GM21576 (cell line): Measurements from ENCODE around the gene PTGFRN.
A peak's percentile ranks its signal among the peaks of the same experiment; 100 is the strongest.
"Not testable (repeated sequence)": the region's sequence is repeated elsewhere in the genome, so short reads cannot be mapped to it uniquely, and the experiment has no call there.

Source experiments
- ATAC-seq: cut with Tn5 transposase; IDR thresholded peaks from one replicate; pipeline ENCODE4 v1.9.1; 2021; ENCODE audit warnings: mild to moderate bottlenecking, moderate library complexity; ENCODE audit not compliant: unreplicated experiment

Gene PTGFRN

GRCh38 chr1:116909512-116910378, at the start of gene PTGFRN:
PTGFRN (plus strand) TSS chr1:116909916; CDS start chr1:116910204, 288 bp downstream.
- ATAC-seq = no peak

- ATAC-seq = not testable (repeated sequence)
Measured at GRCh38 chr1:116860167-116860566, 49.5 kb upstream of the PTGFRN start.

- no peak for ATAC-seq
Measured at GRCh38 chr1:116861137-116861536, 48.6 kb upstream of the PTGFRN start.

GRCh38 chr1:116863031-116863430, 46.7 kb upstream of the PTGFRN start:
- not testable (repeated sequence) for ATAC-seq

GRCh38 chr1:116866478-116866877, 43.2 kb upstream of the PTGFRN start:
- ATAC-seq = not testable (repeated sequence)

- ATAC-seq = no peak
Measured at GRCh38 chr1:116868385-116868784, 41.3 kb upstream of the PTGFRN start.

- no peak for ATAC-seq
Measured at GRCh38 chr1:116869611-116870010, 40.1 kb upstream of the PTGFRN start.

GRCh38 chr1:116870300-116870699, 39.4 kb upstream of the PTGFRN start:
- ATAC-seq = no peak

DNA sequence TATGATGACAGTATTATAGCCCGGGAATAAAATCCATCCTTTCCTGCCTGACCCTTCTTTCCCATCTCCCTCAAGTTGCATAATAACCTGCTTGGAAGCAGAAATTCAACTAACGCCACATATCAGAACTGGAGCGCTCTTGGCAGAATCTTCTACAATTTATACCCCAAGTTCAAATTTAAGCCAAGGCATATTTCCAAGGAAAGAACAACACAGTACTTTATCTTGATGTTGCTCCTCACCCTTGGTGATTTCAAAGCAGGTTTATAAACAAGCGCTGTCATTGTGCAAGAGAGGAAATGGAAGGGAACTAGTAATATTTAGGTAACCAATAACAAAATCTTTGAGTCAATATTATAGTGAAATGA, 38.0 kb upstream of the PTGFRN start:
- no peak for ATAC-seq

- ATAC-seq = no peak
Measured at GRCh38 chr1:116873680-116874271, 35.9 kb upstream of the PTGFRN start.

- ATAC-seq = no peak
Measured at GRCh38 chr1:116874733-116875249, 34.9 kb upstream of the PTGFRN start.

- ATAC-seq = no peak
Measured at GRCh38 chr1:116875391-116875790, 34.3 kb upstream of the PTGFRN start.

DNA sequence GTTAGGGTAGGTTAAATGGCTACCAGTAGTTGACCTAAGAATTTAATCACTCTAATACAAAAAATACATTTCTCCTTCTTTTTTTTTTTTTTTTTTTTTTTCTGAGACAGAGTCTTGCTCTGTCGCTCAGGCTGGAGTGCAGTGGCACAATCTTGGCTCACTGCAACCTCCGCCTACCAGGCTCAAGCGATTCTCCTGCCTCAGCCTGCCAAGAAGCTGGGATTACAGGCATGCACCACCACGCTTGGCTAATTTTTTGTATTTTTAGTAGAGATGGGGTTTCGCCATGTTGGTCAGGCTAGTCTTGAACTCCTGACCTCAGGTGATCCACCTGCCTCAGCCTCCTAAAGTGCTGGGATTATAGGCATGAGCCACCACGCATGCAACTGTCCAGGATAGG, 33.8 kb upstream of the PTGFRN start:
- ATAC-seq = not testable (repeated sequence)

GRCh38 chr1:116877141-116877818, 32.4 kb upstream of the PTGFRN start:
- ATAC-seq = no peak

GRCh38 chr1:116878804-116879477, 30.8 kb upstream of the PTGFRN start:
- ATAC-seq = peak; percentile 57

DNA sequence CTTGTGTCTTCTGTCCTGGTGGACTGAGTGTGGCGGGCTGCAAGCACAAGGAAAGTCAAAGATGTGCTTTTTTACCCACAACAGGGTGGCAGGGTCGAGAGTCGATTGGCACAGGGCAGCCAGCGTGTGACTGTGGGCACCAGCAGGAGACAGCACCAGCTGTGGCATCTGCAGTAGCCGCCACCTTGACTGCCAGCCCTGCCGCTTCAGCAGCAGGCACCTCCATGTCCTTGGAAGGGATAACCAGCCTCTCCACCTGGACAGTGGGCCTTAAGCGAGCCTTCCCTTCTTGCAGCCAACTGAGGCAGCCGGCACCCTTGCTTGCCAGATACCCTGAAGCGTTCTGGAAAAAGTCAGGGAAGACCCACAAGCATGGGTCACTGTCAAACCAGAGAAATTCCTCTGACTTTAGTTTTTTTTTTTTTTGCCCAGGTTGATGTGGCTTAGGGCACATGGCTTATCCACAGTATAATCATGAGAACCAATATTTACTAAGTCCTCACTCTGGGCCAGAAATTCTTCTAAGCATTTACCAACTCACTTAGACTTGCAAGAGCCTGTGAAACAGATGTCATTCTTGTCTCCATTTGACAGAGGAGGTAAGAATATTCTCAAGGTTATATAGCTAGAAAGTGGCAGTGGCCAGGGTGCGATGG, 30.1 kb upstream of the PTGFRN start:
- peak; percentile 16 for ATAC-seq

DNA sequence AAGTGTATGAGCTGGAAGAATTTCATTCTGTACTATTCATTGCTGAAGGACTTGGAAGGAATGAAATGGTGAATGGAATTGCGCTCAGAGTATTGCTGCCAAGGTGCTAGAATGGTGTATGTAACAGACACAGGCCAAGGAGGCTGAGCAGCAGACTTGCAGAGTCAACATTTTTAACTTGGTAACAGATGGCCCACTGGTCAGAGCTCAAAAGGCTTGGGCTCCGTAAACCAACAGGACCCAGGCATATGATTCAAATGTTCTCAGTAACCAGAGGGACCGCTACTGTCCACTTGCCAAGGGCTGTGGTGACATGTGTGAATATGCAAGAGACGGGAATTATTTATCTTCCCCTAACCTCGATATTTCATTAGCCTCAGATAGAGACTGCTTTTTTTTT, 28.8 kb upstream of the PTGFRN start:
- no peak for ATAC-seq

- no peak for ATAC-seq
Measured at GRCh38 chr1:116881879-116882520, 27.7 kb upstream of the PTGFRN start.

- ATAC-seq = no peak
Measured at GRCh38 chr1:116882866-116883265, 26.9 kb upstream of the PTGFRN start.

- no peak for ATAC-seq
Measured at GRCh38 chr1:116886291-116886878, 23.3 kb upstream of the PTGFRN start.
